Transverse colon (tissue), 4 donors: ENCODE measurements around the gene JPH3. TPM values are rescaled to one million over a fixed set of nuclear protein-coding genes. Genes with fewer than 3 reads are reported as not detected.

Experiments
- DNase-seq: peaks from one replicate; pipeline ENCODE4 v3.0.0-alpha.2; 2019
- H3K27ac ChIP-seq, 4 donors: fragments of 200-600 bp; sonication (generic); 2 replicates each; pipeline ENCODE4 v1.5.1; 2016 to 2018; ENCODE audit warnings: inconsistent platforms in 4 of 4
- H3K27me3 ChIP-seq: fragments of 200-600 bp; sonication (generic); 2 replicates; pipeline ENCODE4 v1.5.1; 2017; ENCODE audit warnings: inconsistent platforms
- H3K36me3 ChIP-seq, 4 donors: fragments of 200-600 bp; sonication (generic); 2 replicates each; pipeline ENCODE4 v1.5.1; 2017 to 2019; ENCODE audit warnings: inconsistent platforms in 4 of 4
- H3K4me1 ChIP-seq, 4 donors: fragments of 200-600 bp; sonication (generic); 2 replicates each; pipeline ENCODE4 v1.5.1; 2017 to 2020; ENCODE audit warnings: inconsistent platforms in 4 of 4
- H3K4me3 ChIP-seq, 4 donors: fragments of 200-600 bp; sonication (generic); 1 replicate in 1 of 4; 2 replicates in 3 of 4; pipeline versions ENCODE4 v1.5.1 to v1.6.1; 2017 to 2019; ENCODE audit warnings: inconsistent platforms in 4 of 4
- H3K9me3 ChIP-seq, 2 donors: fragments of 200-600 bp; sonication (generic); 2 replicates each; pipeline ENCODE4 v1.5.1; 2017 to 2019; ENCODE audit warnings: inconsistent platforms in 2 of 2
- EP300 ChIP-seq: sonication (generic); formaldehyde crosslinking; IDR thresholded peaks from one replicate; pipeline ENCODE4 v1.6.1; 2017; ENCODE audit warnings: antibody characterized with exemption, low read depth
- POLR2A ChIP-seq: fragments of 450-650 bp; IDR thresholded peaks from one replicate; pipeline ENCODE4 v1.6.1; 2016; ENCODE audit warnings: antibody characterized with exemption, mild to moderate bottlenecking, moderate library complexity
- POLR2AphosphoS5 ChIP-seq, 3 donors: sonication (generic); formaldehyde crosslinking; IDR thresholded peaks; one replicate each; pipeline ENCODE4 v1.6.1; 2016; ENCODE audit warnings: antibody characterized with exemption in 3 of 3
- WGBS, 2 donors: methylation state at CpG; one replicate each; pipeline ENCODE4 v1.1.5; 2018; ENCODE audit warnings: low coverage in 1 of 2; 5-methylcytosine and 5-hydroxymethylcytosine counted together
- in situ Hi-C, 4 donors: fragments of 200-750 bp; cut with MboI; loops; one replicate each; pipeline versions ENCODE4 v1.15.0 to v1.15.1; 2017; ENCODE audit warnings: low sequenced_read_pairs in 3 of 4, low pct_ligation_motif_present in 1 of 4, low pct_unique_long_range_greater_than_20kb in 1 of 4
- intact Hi-C: fragments of 100-400 bp; cut with DNase I; formaldehyde crosslinking; loops from one replicate; pipeline ENCODE4 v1.15.1; 2023; ENCODE audit warnings: low total_unique reads
- total RNA-seq, 4 donors: library from RNA; depleted of rRNA; stranded (reverse); fragments of >200 nt; gene quantifications; one replicate each; pipeline ENCODE4 v1.1.0, GENCODE V29; 2016
- TF ChIP-seq, protein P1 (sequence below), 5 experiments: fragments of 200-600 bp in 3 of 5; fragments of 450-650 bp in 2 of 5; sonication (generic) in 3 of 5; IDR thresholded peaks; 1 replicate in 2 of 5; 2 replicates in 3 of 5; pipeline ENCODE4 v1.5.1; 2016 to 2017; ENCODE audit warnings: antibody characterized with exemption in 5 of 5, inconsistent platforms in 3 of 5, mild to moderate bottlenecking in 2 of 5, moderate library complexity in 1 of 5

The JPH3 gene
- total RNA-seq, 4 donors from 2014 or later, result 0.32 to 5.2 (median 0.41) TPM; not detected in 1

DNA sequence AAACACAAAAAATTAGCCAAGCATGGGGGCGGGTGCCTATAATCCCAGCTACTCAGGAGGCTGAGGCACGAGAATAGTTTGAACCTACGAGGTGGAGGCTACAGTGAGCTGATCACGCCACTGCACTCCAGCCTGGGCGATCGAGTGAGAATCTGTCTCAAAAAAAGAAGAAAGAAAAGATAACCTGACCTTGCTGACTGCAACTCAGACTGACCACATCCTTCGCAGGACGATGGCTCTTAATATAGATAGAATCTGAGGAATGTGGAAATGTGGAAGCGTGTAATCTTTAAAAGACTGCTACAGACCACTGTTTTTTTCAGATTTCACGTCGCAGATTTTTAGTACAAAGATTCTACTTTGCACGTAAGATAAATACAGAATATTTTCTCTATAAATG, 125.7 kb downstream of the JPH3 start:
- H3K4me3 ChIP-seq, result no peak overlapping the region
- 90 to 91% methylated on average over 12 of the region's 12 CpGs for WGBS, 2 donors
- in situ Hi-C loops (no loop called here), intact Hi-C loops (no loop called here)
- TF ChIP-seq, protein P1, sequence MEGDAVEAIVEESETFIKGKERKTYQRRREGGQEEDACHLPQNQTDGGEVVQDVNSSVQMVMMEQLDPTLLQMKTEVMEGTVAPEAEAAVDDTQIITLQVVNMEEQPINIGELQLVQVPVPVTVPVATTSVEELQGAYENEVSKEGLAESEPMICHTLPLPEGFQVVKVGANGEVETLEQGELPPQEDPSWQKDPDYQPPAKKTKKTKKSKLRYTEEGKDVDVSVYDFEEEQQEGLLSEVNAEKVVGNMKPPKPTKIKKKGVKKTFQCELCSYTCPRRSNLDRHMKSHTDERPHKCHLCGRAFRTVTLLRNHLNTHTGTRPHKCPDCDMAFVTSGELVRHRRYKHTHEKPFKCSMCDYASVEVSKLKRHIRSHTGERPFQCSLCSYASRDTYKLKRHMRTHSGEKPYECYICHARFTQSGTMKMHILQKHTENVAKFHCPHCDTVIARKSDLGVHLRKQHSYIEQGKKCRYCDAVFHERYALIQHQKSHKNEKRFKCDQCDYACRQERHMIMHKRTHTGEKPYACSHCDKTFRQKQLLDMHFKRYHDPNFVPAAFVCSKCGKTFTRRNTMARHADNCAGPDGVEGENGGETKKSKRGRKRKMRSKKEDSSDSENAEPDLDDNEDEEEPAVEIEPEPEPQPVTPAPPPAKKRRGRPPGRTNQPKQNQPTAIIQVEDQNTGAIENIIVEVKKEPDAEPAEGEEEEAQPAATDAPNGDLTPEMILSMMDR (IDR thresholded peaks at IDR 0.05), result no peak
- TF ChIP-seq POLR2AphosphoS5 (IDR thresholded peaks at IDR 0.05) (no peak), EP300 (no peak), POLR2A (no peak)
- no peak for DNase-seq
- H3K9me3 ChIP-seq, result no peaks in the 10 kb centered on the region
- no peaks in the 10 kb centered on the region for H3K27me3 ChIP-seq
- peaks cover 0 to 23% (median 11%) of the 10 kb centered on the region in 4 donors for H3K36me3 ChIP-seq
- no peak overlapping the region for H3K27ac ChIP-seq
- H3K4me1 ChIP-seq, result no peaks in the 10 kb centered on the region

DNA sequence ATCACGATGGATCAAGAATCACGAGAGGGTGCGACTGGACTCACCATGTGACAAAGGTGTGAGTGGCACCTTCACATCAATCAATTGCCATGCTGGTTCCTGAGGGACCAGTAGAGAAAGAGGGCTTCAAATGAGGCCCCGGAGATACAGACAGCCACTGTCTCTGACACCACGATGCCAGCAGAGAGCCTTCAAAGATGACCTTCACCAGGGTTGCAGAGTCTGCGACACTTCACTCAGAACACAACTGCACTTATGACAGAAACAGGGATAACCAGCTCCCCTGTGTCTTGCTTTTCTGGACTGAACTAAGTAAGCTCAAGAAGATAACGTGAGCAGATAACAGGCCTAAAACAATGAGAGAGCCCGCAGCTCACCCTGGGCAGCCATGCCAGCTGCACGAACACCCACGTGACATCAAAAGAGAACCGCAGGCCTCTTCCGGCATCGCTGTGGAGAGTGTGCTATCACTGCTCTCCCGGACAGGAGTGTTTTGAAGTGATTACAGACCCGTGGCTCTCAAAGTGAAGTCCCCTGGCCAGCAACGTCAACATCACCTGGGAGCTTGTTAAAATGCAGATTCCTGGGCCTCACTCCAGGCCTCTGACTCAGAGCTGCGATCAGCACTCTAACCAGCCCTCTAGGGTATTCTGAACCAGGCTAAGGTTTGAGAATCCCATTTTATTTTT, 127.1 kb downstream of the JPH3 start:
- WGBS, 2 donors, result 95% methylated on average over 3 to 17 of the region's 17 CpGs
- no peaks in the 10 kb centered on the region for H3K9me3 ChIP-seq
- DNase-seq, result peak; percentile 25
- peaks cover 0 to 23% (median 11%) of the 10 kb centered on the region in 4 donors for H3K36me3 ChIP-seq
- H3K27me3 ChIP-seq, result no peaks in the 10 kb centered on the region
- intact Hi-C loops (no loop called here), in situ Hi-C loops (no loop called here)
- TF ChIP-seq, protein P1 (IDR thresholded peaks at IDR 0.05), result no peak
- TF ChIP-seq POLR2AphosphoS5 (IDR thresholded peaks at IDR 0.05) (no peak), EP300 (no peak), POLR2A (no peak)
- H3K4me3 ChIP-seq, result no peak overlapping the region
- no peaks in the 10 kb centered on the region for H3K4me1 ChIP-seq
- no peak overlapping the region for H3K27ac ChIP-seq

DNA sequence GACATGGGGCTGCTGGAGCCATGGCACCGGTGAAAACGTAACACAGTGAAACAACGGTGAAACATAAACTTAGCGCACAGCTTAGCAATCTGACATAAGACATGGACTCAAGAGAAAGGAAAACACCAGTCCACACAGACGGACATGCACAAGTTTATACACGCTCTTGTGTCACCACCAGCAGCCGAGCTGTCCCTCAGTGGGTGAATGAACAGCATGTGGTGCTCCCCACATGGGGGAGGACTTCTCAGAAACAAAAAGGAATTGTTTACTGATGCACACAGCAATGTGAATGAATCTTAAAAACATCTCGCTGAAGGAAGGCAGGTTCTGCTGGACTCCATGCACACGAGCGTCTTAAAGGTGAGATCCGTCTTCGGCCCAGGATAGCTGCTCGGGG, 129.3 kb downstream of the JPH3 start:
- Histone ChIP-seq H3K36me3 (peaks cover 0 to 23% (median 11%) of the 10 kb centered on the region in 4 donors), H3K9me3 (no peaks in the 10 kb centered on the region), H3K4me1 (no peaks in the 10 kb centered on the region), H3K27ac (no peak overlapping the region), H3K4me3 (no peak overlapping the region), H3K27me3 (no peaks in the 10 kb centered on the region)
- no peak for TF ChIP-seq POLR2AphosphoS5 (IDR thresholded peaks at IDR 0.05)
- no peak for TF ChIP-seq POLR2A
- TF ChIP-seq EP300, result no peak
- TF ChIP-seq, protein P1 (IDR thresholded peaks at IDR 0.05), result no peak
- WGBS, 2 donors, result 95 to 96% methylated on average over 12 to 13 of the region's 13 CpGs
- in situ Hi-C loops, result no loop called here
- no peak for DNase-seq
- intact Hi-C loops, result no loop called here

- H3K27ac ChIP-seq, result no peak overlapping the region
- 75% methylated on average over 11 of the region's 11 CpGs; no CpG with 5 or more reads in 1 of the 2 donors for WGBS, 2 donors
- in situ Hi-C loops (no loop called here), intact Hi-C loops (no loop called here)
- TF ChIP-seq POLR2AphosphoS5 (IDR thresholded peaks at IDR 0.05) (no peak), POLR2A (no peak), EP300 (no peak)
- TF ChIP-seq, protein P1 (IDR thresholded peaks at IDR 0.05), result no peak
- H3K36me3 ChIP-seq, result peaks cover 0 to 23% (median 10%) of the 10 kb centered on the region in 4 donors
- H3K4me3 ChIP-seq, result no peak overlapping the region
- no peaks in the 10 kb centered on the region for H3K27me3 ChIP-seq
- no peaks in the 10 kb centered on the region for H3K9me3 ChIP-seq
- H3K4me1 ChIP-seq, result no peaks in the 10 kb centered on the region
- DNase-seq, result peak; percentile 17
These were observed 130.9 kb downstream of the JPH3 start for GRCh38 chr16:87733190-87733589.
